IPS-NIHi7 (cell line): Measurements from ENCODE around the gene ZBTB16.

Source experiments
- DNase-seq: peaks from one replicate; pipeline ENCODE4 v3.0.0; 2012; ENCODE audit warnings: mixed read lengths; ENCODE audit errors: extremely low spot score

Gene ZBTB16

GRCh38 chr11:114244726-114245394, 185.3 kb downstream of the ZBTB16 start:
- DNase-seq, result no peak

GRCh38 chr11:114246321-114247069, 187.0 kb downstream of the ZBTB16 start:
- no peak for DNase-seq

GRCh38 chr11:114247070-114247789, 187.7 kb downstream of the ZBTB16 start:
- DNase-seq, result no peak

GRCh38 chr11:114250180-114250579, 190.7 kb downstream of the ZBTB16 start:
- DNase-seq, result no peak

GRCh38 chr11:114250993-114251814, 191.7 kb downstream of the ZBTB16 start:
- peak; percentile 48 for DNase-seq

GRCh38 chr11:114251815-114252337, 192.4 kb downstream of the ZBTB16 start:
- peak; percentile 82 for DNase-seq

GRCh38 chr11:114252767-114253166, 193.3 kb downstream of the ZBTB16 start:
- no peak for DNase-seq

- no peak for DNase-seq
These were observed 194.3 kb downstream of the ZBTB16 start for GRCh38 chr11:114253771-114254170.

GRCh38 chr11:114254571-114255146, 195.1 kb downstream of the ZBTB16 start:
- DNase-seq, result no peak

- no peak for DNase-seq
These were observed 195.8 kb downstream of the ZBTB16 start for GRCh38 chr11:114255289-114255688.

GRCh38 chr11:114256176-114256966, 196.9 kb downstream of the ZBTB16 start:
- DNase-seq, result no peak

GRCh38 chr11:114256967-114257286, 197.4 kb downstream of the ZBTB16 start:
- no peak for DNase-seq

- peak; percentile 48 for DNase-seq
These were observed 198.4 kb downstream of the ZBTB16 start for GRCh38 chr11:114257621-114258558.

GRCh38 chr11:114258696-114259095, 199.2 kb downstream of the ZBTB16 start:
- no peak for DNase-seq

- no peak for DNase-seq
These were observed 199.6 kb downstream of the ZBTB16 start for GRCh38 chr11:114259124-114259526.

- DNase-seq, result no peak
These were observed 200.1 kb downstream of the ZBTB16 start for GRCh38 chr11:114259551-114259983.

- no peak for DNase-seq
These were observed 200.6 kb downstream of the ZBTB16 start for GRCh38 chr11:114260077-114260476.

GRCh38 chr11:114260483-114260882, 201.0 kb downstream of the ZBTB16 start:
- no peak for DNase-seq

GRCh38 chr11:114261791-114262190, 202.3 kb downstream of the ZBTB16 start:
- DNase-seq, result no peak
